HG02763 (cell line): ENCODE results near the gene NAA38.
A peak's percentile ranks its signal among the peaks of the same experiment; 100 is the strongest.

Source experiments
- ATAC-seq: cut with Tn5 transposase; IDR thresholded peaks from one replicate; pipeline ENCODE4 v1.9.1; 2021; ENCODE audit warnings: mild to moderate bottlenecking, moderate library complexity; ENCODE audit not compliant: unreplicated experiment

The NAA38 gene

GRCh38 chr17:7856811-7857712, at the start of gene NAA38:
NAA38 (minus strand) TSS chr17:7857559; CDS start chr17:7857463, 96 bp downstream.
- ATAC-seq, result peak; percentile 73

DNA sequence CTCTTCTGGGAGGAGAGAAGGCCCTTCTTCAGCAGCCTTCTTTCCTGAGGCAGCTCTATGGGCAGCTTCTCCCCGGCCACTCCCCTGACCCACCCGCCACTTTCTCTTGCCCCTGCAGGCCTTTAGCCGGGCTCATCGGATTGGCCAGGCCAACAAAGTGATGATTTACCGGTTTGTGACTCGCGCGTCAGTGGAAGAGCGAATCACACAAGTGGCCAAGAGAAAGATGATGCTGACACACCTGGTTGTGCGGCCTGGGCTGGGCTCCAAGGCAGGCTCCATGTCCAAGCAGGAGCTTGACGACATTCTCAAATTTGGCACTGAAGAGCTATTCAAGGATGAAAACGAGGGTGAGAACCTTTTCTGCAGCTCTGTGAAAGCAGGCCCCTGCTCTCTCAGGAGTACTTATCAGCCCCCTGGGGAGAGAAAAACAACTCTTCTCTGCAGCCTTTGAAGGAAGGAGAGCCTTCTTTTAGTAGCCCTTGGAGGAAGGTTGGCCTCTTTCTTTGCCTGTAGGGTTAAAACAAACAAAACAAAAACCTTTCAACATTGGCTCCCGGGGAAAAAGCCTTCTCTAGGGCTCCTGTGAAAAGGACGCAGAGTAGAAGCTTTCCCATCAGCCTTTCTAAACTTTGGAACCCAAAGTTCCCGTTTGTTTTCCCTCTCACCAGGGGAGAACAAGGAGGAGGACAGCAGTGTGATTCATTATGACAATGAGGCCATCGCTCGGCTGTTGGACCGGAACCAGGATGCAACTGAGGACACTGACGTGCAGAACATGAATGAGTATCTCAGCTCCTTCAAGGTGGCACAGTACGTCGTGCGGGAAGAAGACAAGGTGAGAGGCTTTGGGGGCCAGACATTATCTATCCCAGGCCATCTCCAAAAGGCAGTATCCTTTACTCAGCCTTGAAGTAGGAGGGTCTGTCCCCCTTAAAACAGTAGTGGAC, 46.1 kb upstream of the NAA38 start:
- ATAC-seq, result no peak

- no peak for ATAC-seq
These were observed 40.4 kb upstream of the NAA38 start for GRCh38 chr17:7897773-7898172.

- no peak for ATAC-seq
These were observed 39.7 kb upstream of the NAA38 start for GRCh38 chr17:7897090-7897489.

GRCh38 chr17:7894866-7895265, 37.5 kb upstream of the NAA38 start:
- no peak for ATAC-seq

GRCh38 chr17:7894226-7894625, 36.9 kb upstream of the NAA38 start:
- ATAC-seq, result no peak

DNA sequence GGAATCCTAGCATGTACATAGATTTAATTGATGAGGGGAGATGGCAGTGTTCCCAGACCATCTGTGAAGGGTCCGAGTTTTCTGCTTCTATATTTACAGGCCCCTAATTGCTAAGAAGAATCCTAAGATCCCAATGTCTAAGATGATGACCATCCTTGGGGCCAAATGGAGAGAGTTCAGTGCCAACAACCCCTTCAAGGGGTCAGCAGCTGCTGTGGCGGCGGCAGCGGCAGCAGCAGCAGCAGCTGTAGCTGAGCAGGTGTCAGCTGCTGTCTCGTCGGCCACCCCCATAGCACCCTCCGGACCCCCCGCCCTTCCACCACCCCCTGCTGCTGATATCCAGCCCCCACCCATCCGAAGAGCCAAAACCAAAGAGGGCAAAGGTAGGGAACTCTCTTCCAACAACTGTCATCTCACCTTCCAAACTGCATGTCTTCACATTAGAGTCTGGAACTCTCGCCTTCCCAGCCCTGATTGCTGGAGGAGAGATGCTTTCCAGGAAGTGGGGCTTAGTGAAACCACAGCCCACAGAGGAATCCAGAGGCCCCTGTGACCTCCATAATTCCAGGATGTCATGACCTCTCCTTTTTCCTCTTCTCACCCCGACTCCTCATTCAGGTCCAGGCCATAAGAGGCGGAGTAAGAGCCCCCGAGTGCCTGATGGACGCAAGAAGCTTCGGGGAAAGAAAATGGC, 36.0 kb upstream of the NAA38 start:
- ATAC-seq, result no peak

GRCh38 chr17:7889166-7889955, 32.0 kb upstream of the NAA38 start:
- no peak for ATAC-seq

GRCh38 chr17:7888184-7888920, 31.0 kb upstream of the NAA38 start, which contains the start of gene CHD3:
CHD3 (plus strand) TSS chr17:7888789; CDS start chr17:7889001, 212 bp downstream.
- no peak for ATAC-seq

DNA sequence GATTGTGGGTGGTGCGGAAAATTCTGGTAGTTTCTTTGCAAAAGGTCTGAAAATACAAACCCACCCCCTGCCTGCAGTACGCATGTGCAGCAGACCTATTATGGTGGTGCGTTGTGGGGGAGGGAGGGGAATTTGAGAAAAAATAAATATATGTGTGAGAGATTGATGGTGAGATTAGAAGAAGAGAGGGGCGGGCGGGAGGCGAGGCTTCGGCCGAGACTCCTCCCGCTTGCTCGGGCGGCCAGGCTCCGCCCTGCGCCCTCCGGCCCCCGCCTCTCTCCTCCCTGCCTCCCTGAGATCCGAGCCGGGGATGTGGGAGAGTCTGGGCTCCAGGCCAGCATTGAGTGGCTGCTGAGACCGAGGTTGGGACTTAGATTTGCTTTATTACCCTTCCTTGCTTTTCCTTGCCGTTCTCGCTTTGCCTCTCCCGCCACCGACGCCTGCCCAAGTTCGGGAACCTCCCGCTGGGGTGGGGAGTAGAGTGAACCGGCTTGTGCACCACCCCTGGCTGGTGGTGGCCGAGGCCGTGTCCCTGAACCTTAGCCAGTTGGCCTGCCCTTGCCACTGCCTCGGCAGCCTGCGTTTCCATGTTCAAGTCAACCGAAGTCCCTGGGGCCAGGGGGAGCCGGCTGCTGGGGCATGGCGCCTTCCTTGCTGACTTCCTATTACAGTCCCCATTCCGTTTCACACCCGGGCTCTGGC, 30.3 kb upstream of the NAA38 start:
- ATAC-seq, result peak; percentile 50

- no peak for ATAC-seq
These were observed 29.7 kb upstream of the NAA38 start for GRCh38 chr17:7887038-7887481.

DNA sequence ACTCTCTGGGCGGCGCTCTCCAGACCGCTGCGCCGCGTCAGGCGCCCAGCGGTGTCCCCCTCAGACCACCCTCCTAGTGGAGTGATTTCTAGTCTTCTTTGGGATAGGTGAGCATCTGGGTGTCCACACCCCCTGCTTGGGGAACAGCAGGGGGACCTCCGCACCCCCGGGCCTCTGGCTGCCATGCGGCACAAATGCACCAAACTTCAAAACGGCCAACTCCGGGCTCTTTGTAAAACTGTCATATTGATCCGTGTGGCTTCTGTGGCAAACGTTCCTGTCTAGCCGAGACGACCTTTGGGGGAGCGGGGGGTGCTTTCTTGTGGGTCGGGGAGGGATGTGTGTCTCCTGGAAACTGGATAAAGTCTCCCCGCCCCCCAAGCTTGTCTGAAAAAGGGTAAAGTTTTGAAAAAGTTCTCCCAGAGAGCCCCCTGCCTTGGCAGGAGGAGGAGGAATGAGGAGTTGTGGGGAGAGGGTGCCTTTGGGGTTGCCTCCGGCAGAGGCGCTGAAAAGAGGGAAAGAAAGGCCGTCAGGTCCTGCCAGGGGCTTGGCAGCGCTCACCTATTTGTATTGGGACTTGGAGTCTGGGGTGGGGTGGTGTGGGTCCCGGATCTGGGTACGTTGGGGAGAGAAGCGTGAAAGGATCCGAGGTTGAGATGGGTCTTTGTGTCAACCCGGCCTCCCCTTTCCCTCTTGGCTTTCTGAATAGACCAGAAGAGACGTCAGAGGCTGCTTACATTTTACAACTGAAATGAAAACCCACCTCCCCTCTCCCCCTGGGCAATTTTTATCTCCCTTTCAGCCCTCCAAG, 29.1 kb upstream of the NAA38 start:
- no peak for ATAC-seq

DNA sequence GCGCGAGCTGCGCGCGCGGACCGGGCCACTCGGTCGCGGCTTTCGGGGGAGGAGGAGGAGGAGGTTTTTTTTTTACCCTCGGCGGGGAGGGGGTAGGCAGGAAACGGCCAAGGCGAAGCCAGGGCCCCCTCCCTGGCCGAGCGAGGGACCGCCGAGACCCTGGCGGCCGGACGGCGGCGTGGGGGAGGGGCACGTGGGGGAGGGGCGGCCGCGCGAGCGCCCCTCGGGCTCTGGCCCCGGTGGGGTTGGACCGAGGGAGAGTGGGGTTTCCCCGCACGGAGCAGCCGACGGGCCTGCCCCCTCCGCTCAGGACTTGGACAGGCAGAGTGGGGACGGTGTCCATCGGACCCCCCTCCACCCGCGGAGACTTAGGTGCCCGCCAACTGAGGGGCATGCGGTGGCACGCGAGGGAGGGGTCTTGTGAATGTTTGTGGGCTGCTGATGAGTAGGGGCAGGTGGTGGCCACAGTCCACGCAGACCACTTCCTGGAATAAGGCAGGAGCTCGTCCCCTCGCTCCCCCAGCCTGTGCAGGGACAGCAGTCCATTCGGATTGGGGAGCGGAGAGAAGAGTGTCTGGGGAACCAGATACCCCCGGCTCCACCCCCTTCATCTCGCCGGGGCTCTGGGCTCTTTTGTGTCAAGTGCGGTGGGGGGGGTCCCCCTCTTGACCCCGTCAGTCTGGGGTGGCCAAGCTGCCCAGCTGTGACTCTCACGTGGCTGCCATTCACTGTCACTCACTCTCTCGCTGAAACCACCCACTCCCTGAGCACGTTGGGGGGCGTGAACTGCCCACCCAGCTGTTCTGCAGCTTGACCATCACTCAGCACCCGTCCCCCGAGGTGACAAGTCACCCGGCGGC, 28.2 kb upstream of the NAA38 start:
- no peak for ATAC-seq

DNA sequence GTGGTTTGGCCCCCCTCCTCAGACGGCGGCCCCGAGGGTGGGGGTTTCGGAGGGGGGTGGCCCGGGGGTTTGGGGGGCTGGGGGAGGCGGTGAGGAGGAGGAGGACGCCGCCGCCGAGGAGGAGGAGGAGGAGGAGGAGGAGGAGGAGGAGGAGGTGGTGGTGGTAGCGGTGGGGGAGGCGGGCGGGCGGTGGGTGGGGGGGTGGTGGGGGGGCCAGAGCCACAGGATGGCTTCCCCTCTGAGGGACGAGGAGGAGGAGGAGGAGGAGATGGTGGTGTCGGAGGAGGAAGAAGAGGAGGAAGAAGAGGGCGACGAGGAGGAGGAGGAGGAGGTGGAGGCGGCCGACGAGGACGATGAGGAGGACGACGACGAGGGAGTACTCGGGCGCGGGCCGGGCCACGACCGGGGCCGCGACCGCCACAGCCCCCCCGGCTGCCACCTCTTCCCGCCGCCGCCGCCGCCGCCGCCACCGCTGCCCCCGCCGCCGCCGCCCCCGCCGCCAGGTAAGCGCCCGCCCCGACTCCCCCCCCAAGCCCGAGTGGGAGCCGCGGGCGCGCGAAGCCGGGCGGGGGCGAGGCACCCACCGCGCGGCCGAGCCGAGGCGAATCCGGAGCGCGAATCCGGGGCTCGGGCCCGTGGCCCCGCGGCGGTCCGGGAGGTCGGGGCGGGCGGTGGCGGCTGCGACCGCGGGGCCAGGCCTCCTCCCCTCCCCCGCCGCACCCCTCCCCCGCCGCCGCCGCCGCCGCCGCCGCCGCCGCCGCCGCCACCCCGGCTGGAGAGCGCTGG, 27.4 kb upstream of the NAA38 start:
- no peak for ATAC-seq

GRCh38 chr17:7883781-7884386, 26.5 kb upstream of the NAA38 start:
- ATAC-seq, result no peak

- no peak for ATAC-seq
These were observed 25.3 kb upstream of the NAA38 start for GRCh38 chr17:7882629-7883028.
